IPS-18a (cell line): ENCODE results near the gene CDH12.
"Not testable (repeated sequence)": the region's sequence is repeated elsewhere in the genome, so short reads cannot be mapped to it uniquely, and the experiment has no call there.

Experiments
- H3K27ac ChIP-seq: one replicate; pipeline ENCODE4 v1.5.1; 2013; ENCODE audit warnings: low read length
- H3K27me3 ChIP-seq: one replicate; pipeline ENCODE4 v1.6.1; 2013; ENCODE audit warnings: mild to moderate bottlenecking, low read length; ENCODE audit not compliant: control insufficient read depth, insufficient read depth
- H3K36me3 ChIP-seq: one replicate; pipeline ENCODE4 v1.6.1; 2013; ENCODE audit warnings: low read depth, low read length; ENCODE audit not compliant: control insufficient read depth
- H3K4me1 ChIP-seq: one replicate; pipeline ENCODE4 v1.6.1; 2013; ENCODE audit warnings: low read depth, low read length; ENCODE audit not compliant: control insufficient read depth
- H3K4me3 ChIP-seq: one replicate; pipeline ENCODE4 v1.5.1; 2013; ENCODE audit warnings: low read length
- H3K9ac ChIP-seq: one replicate; pipeline ENCODE4 v1.6.1; 2013; ENCODE audit warnings: mild to moderate bottlenecking, low read length, moderate library complexity
- H3K9me3 ChIP-seq: one replicate; pipeline ENCODE4 v1.6.1; 2013; ENCODE audit warnings: low read depth, low read length; ENCODE audit not compliant: control insufficient read depth

CDH12 gene

DNA sequence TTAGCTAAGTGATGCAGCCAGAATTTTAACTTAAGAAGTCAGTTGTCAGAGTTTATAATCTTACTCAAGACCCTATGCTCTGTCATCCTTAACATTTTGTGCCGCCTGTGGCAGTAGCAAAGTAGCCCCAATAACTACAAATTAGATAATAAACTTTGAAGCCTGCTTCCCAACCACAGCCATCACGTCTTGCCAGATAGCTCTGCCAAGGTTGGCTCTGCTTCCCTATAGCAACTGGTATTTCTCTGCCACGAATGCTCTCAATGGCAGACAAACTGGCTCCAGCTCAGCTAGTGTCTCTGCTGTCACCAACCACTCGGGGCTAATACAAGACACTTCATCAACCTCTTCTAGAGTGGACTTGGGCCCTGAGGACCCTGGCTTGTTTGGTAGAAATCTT is 576.1 kb downstream of the CDH12 start:
- Histone ChIP-seq H3K36me3 (no peaks in the 10 kb centered on the region), H3K27ac (no peak overlapping the region), H3K9ac (no peak overlapping the region), H3K4me3 (no peak overlapping the region), H3K27me3 (no peaks in the 10 kb centered on the region), H3K4me1 (no peaks in the 10 kb centered on the region), H3K9me3 (no peaks in the 10 kb centered on the region)

GRCh38 chr5:22265855-22266254 is 587.3 kb downstream of the CDH12 start:
- not testable (repeated sequence) for H3K27me3 ChIP-seq, H3K27ac ChIP-seq, H3K4me3 ChIP-seq, H3K9ac ChIP-seq, H3K9me3 ChIP-seq, H3K36me3 ChIP-seq, H3K4me1 ChIP-seq

DNA sequence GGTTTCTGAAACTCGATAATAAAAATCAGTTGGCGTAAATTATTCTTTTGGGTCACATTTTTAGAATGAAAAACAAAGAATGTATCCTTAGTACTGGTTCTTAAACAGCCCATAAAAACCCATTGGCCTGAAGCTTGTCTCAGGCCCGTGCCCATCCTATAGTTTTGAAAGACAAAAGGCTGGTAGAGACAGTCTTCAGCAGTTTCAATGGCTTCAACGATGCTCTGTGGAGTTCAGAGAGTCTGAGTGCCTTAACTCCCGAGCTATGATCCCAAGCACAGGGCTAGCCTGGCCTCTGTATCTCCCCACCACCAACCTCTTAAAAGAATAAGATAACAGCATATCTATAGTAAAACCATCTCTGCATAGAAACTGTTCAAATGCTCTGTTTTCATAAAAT is 595.0 kb downstream of the CDH12 start:
- H3K4me1 ChIP-seq = no peaks in the 10 kb centered on the region
- no peak overlapping the region for H3K27ac ChIP-seq
- no peak overlapping the region for H3K4me3 ChIP-seq
- H3K9ac ChIP-seq = no peak overlapping the region
- no peaks in the 10 kb centered on the region for H3K36me3 ChIP-seq
- H3K9me3 ChIP-seq = no peaks in the 10 kb centered on the region
- H3K27me3 ChIP-seq = no peaks in the 10 kb centered on the region

DNA sequence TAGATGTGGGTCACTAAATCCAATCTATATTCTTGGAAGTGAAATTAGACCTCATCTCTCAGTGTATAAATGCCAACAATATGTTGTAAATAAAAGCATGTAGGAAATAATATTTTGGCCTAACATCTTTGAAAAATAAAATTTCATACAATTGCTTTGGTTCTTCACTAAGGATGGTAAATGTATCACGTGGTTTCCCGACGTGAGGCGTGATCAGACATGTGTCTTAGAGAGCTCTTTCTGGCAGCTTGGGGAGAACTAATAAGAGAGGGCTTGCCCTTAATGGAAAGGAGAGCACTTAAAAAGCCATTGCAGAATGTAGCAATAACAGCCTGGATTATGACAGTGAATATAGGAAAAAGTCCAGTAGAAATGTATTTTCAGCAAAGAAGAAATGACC is 602.6 kb downstream of the CDH12 start:
- Histone ChIP-seq H3K9ac (no peak overlapping the region), H3K9me3 (no peaks in the 10 kb centered on the region), H3K27ac (no peak overlapping the region), H3K4me1 (no peaks in the 10 kb centered on the region), H3K4me3 (no peak overlapping the region), H3K36me3 (no peaks in the 10 kb centered on the region), H3K27me3 (no peaks in the 10 kb centered on the region)

- H3K27ac ChIP-seq = no peak overlapping the region
- no peak overlapping the region for H3K4me3 ChIP-seq
- H3K27me3 ChIP-seq = no peaks in the 10 kb centered on the region
- no peaks in the 10 kb centered on the region for H3K36me3 ChIP-seq
- no peaks in the 10 kb centered on the region for H3K9me3 ChIP-seq
- H3K9ac ChIP-seq = no peak overlapping the region
- H3K4me1 ChIP-seq = no peaks in the 10 kb centered on the region
Measured at GRCh38 chr5:22249209-22249729, 603.9 kb downstream of the CDH12 start.

DNA sequence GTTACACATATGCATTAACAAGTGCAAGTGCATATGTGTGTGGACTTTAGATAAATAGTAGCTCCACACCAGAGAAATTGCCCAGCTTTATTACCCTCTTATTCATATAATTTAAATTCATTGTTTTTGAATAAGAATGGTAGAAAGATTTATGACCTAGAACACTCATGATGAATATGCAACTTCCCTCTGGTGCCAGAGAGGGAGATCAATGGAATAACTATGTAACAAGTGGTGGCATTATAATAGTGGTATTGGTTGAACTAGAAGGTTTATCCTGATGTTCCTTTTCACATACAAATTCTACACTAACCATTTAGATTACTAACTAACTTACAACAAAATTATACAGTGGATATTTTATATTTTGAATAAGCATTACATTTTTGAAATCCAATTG is 607.4 kb downstream of the CDH12 start:
- Histone ChIP-seq H3K9me3 (no peaks in the 10 kb centered on the region), H3K4me1 (no peaks in the 10 kb centered on the region), H3K4me3 (no peak overlapping the region), H3K27ac (no peak overlapping the region), H3K36me3 (no peaks in the 10 kb centered on the region), H3K27me3 (no peaks in the 10 kb centered on the region), H3K9ac (no peak overlapping the region)

- no peaks in the 10 kb centered on the region for H3K27me3 ChIP-seq
- no peaks in the 10 kb centered on the region for H3K36me3 ChIP-seq
- H3K4me3 ChIP-seq = no peak overlapping the region
- no peak overlapping the region for H3K27ac ChIP-seq
- no peak overlapping the region for H3K9ac ChIP-seq
- H3K9me3 ChIP-seq = no peaks in the 10 kb centered on the region
- H3K4me1 ChIP-seq = no peaks in the 10 kb centered on the region
Measured at GRCh38 chr5:22242532-22242931, 610.6 kb downstream of the CDH12 start.

DNA sequence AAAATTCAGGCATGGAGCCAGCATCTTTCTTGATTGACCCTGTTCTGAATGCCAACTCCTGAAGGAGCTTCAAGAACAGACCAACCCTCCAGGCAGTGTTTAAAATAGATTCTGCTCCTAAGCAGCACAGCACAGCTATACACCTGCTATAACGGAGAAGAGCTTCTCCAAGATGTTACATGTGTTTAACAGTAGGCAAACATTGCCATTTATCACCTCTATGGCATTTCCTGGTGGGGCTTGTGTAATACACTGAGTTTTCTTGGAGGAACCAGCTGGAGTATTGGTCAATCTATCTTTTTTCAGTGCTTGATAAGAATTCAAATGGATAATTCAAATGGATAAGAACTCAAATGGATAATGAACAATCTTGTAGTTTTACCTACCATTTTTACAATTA is 615.1 kb downstream of the CDH12 start:
- Histone ChIP-seq H3K27me3 (no peaks in the 10 kb centered on the region), H3K4me1 (no peaks in the 10 kb centered on the region), H3K9ac (no peak overlapping the region)

DNA sequence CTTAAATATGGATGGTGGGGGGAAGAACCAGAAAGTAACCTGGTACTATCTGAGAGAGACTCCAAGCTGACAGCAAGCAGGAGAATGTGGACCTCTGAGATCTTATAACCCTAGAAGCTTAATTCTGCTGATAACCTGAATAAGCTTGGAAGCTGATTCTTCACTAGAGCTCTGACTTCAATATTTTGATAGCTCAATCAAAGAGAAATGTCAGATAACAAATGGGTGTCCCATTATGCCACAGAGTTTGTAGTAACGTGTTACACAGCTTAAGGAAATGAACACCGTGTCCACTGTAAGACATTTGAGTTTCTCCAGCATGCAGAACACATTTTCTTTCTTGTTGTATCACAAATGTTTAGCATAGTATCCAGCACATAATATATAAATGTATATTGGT is 626.7 kb downstream of the CDH12 start:
- no peak overlapping the region for H3K27ac ChIP-seq

More for the DNA sequence above, 615.1 kb downstream of the CDH12 start:
- Histone ChIP-seq H3K4me3 (no peak overlapping the region), H3K36me3 (no peaks in the 10 kb centered on the region), H3K27ac (no peak overlapping the region), H3K9me3 (no peaks in the 10 kb centered on the region)

GRCh38 chr5:22223079-22223478 is 630.1 kb downstream of the CDH12 start:
- no peak overlapping the region for H3K27ac ChIP-seq
- no peaks in the 10 kb centered on the region for H3K9me3 ChIP-seq
- H3K4me1 ChIP-seq = no peaks in the 10 kb centered on the region
- H3K36me3 ChIP-seq = no peaks in the 10 kb centered on the region
- H3K4me3 ChIP-seq = no peak overlapping the region
- H3K9ac ChIP-seq = no peak overlapping the region
- no peaks in the 10 kb centered on the region for H3K27me3 ChIP-seq

More for the DNA sequence above, 626.7 kb downstream of the CDH12 start:
- no peaks in the 10 kb centered on the region for H3K9me3 ChIP-seq
- no peak overlapping the region for H3K4me3 ChIP-seq
- H3K27me3 ChIP-seq = no peaks in the 10 kb centered on the region
- no peaks in the 10 kb centered on the region for H3K4me1 ChIP-seq
- no peak overlapping the region for H3K9ac ChIP-seq
- no peaks in the 10 kb centered on the region for H3K36me3 ChIP-seq

DNA sequence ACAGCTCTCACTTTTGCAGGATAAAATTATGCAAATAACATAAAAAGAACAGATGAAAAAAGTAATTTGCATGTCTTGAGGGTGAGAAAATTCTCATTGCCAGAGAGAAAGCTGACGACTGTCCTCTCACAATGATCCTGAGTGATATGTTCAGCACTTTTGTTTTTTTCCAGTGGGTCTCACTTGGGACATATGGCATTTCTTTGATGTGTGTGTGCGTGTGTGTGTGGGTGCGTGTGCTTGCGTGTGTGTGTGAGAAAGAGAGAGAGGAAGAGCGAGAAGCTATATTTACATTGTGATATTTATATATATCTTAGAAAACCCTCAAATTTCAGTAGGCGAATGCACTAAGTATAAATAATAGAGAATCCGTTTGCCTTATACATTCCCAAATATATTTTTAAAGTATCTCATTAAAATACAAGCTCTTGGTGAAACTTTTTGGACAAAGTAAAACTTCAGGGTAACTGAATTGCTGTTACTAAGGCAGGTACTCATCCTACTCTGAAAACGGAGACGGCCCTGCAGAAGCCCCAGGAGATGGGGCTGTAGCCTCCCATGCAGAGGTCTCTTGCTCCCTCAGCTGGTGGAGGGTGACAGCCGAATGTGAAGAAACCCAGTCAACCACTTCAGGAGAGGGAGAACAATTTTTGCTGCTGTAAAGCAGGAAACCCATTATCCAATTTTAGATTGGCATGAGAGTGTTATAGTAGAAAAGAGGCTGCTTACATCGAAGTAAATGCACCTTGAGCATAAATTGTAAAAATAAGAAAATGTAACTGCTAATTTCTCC is 639.2 kb downstream of the CDH12 start:
- H3K4me3 ChIP-seq, H3K9ac ChIP-seq, H3K27ac ChIP-seq, H3K27me3 ChIP-seq, H3K36me3 ChIP-seq, H3K9me3 ChIP-seq, H3K4me1 ChIP-seq: not testable (repeated sequence)

GRCh38 chr5:22212254-22212991 is 640.7 kb downstream of the CDH12 start:
- not testable (repeated sequence) for H3K9ac ChIP-seq, H3K4me3 ChIP-seq, H3K36me3 ChIP-seq, H3K27me3 ChIP-seq, H3K27ac ChIP-seq, H3K4me1 ChIP-seq, H3K9me3 ChIP-seq
